Liver (tissue), 3 donors: ENCODE results near the gene RAPGEF4.

Experiments
- JUND ChIP-seq, 2 donors: IDR thresholded peaks; 2 replicates each; pipeline ENCODE4 v1.6.1; 2016; ENCODE audit warnings: antibody characterized with exemption in 2 of 2
- RXRA ChIP-seq, 2 donors: IDR thresholded peaks; 2 replicates each; pipeline ENCODE4 v1.6.1; 2017 to 2018; ENCODE audit warnings: antibody characterized with exemption in 2 of 2, mild to moderate bottlenecking in 1 of 2
- TAF1 ChIP-seq: conservative IDR thresholded peaks from 2 replicates; pipeline ENCODE4 v1.6.1; 2016; ENCODE audit warnings: antibody characterized with exemption, mild to moderate bottlenecking
- TF ChIP-seq, protein P1 (sequence below): fragments of 150-350 bp; IDR thresholded peaks from 2 replicates; pipeline ENCODE4 v1.5.1; 2017; ENCODE audit warnings: improper control_type of control experiment, low read depth, low read length; ENCODE audit not compliant: missing input control
- TF ChIP-seq, protein P2 (sequence below): IDR thresholded peaks from 2 replicates; pipeline ENCODE4 v1.6.1; 2016; ENCODE audit warnings: antibody characterized with exemption, mild to moderate bottlenecking
- donor health status: healthy.
- donor health status: healthy.

DNA sequence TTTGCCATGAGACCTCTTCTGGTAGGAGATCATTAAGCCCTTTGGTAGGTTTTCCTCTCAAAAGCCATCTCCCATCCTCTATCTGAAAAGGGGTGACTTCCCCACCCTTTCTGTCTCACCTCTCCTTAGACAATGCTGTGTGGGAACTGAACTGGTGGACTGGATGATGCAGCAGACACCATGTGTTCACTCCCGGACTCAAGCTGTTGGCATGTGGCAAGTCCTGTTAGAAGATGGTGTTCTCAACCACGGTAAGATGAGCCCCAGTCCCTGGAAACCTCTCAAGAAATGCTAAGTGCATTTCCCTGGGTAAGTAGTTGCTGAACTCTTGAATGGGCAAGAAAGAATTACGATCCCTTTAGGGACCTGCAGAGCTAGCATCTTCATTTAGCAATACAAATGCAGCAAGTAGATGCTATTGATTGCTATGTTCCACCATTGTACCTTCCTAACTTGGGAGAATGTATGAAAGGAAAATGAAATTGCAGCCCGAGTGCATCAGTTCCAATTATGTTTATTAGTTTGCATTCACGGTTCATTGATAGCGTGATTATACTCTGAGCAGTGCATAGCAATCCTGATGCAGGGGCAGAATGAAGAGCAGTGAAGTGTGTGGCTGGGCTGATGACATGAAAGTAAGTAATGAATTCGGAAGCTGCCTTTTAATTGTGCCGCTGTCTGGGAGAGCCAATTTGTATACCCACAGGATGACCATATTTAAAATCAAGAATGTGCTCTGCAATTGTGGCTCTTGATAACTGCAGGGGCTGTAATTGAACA lies 230.0 kb downstream of the RAPGEF4 start:
- TF ChIP-seq, protein P1, sequence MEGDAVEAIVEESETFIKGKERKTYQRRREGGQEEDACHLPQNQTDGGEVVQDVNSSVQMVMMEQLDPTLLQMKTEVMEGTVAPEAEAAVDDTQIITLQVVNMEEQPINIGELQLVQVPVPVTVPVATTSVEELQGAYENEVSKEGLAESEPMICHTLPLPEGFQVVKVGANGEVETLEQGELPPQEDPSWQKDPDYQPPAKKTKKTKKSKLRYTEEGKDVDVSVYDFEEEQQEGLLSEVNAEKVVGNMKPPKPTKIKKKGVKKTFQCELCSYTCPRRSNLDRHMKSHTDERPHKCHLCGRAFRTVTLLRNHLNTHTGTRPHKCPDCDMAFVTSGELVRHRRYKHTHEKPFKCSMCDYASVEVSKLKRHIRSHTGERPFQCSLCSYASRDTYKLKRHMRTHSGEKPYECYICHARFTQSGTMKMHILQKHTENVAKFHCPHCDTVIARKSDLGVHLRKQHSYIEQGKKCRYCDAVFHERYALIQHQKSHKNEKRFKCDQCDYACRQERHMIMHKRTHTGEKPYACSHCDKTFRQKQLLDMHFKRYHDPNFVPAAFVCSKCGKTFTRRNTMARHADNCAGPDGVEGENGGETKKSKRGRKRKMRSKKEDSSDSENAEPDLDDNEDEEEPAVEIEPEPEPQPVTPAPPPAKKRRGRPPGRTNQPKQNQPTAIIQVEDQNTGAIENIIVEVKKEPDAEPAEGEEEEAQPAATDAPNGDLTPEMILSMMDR = no peak
- TF ChIP-seq JUND (IDR thresholded peaks at IDR 0.05) (no peak), RXRA (IDR thresholded peaks at IDR 0.05) (no peak), TAF1 (no peak)
- TF ChIP-seq, protein P2, sequence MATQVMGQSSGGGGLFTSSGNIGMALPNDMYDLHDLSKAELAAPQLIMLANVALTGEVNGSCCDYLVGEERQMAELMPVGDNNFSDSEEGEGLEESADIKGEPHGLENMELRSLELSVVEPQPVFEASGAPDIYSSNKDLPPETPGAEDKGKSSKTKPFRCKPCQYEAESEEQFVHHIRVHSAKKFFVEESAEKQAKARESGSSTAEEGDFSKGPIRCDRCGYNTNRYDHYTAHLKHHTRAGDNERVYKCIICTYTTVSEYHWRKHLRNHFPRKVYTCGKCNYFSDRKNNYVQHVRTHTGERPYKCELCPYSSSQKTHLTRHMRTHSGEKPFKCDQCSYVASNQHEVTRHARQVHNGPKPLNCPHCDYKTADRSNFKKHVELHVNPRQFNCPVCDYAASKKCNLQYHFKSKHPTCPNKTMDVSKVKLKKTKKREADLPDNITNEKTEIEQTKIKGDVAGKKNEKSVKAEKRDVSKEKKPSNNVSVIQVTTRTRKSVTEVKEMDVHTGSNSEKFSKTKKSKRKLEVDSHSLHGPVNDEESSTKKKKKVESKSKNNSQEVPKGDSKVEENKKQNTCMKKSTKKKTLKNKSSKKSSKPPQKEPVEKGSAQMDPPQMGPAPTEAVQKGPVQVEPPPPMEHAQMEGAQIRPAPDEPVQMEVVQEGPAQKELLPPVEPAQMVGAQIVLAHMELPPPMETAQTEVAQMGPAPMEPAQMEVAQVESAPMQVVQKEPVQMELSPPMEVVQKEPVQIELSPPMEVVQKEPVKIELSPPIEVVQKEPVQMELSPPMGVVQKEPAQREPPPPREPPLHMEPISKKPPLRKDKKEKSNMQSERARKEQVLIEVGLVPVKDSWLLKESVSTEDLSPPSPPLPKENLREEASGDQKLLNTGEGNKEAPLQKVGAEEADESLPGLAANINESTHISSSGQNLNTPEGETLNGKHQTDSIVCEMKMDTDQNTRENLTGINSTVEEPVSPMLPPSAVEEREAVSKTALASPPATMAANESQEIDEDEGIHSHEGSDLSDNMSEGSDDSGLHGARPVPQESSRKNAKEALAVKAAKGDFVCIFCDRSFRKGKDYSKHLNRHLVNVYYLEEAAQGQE = no peak
